IPS-NIHi11 (cell line): ENCODE results near the gene PRM3.
A peak's percentile ranks its signal among the peaks of the same experiment; 100 is the strongest.
"Not testable (repeated sequence)": the region's sequence is repeated elsewhere in the genome, so short reads cannot be mapped to it uniquely, and the experiment has no call there.

Experiments used
- DNase-seq: peaks from one replicate; pipeline ENCODE4 v3.0.0; 2012; ENCODE audit warnings: mixed read lengths, low spot score

The PRM3 gene

GRCh38 chr16:11303405-11304138, 30.1 kb upstream of the PRM3 start:
- DNase-seq, result no peak

GRCh38 chr16:11302977-11303376, 29.5 kb upstream of the PRM3 start:
- DNase-seq, result no peak

DNA sequence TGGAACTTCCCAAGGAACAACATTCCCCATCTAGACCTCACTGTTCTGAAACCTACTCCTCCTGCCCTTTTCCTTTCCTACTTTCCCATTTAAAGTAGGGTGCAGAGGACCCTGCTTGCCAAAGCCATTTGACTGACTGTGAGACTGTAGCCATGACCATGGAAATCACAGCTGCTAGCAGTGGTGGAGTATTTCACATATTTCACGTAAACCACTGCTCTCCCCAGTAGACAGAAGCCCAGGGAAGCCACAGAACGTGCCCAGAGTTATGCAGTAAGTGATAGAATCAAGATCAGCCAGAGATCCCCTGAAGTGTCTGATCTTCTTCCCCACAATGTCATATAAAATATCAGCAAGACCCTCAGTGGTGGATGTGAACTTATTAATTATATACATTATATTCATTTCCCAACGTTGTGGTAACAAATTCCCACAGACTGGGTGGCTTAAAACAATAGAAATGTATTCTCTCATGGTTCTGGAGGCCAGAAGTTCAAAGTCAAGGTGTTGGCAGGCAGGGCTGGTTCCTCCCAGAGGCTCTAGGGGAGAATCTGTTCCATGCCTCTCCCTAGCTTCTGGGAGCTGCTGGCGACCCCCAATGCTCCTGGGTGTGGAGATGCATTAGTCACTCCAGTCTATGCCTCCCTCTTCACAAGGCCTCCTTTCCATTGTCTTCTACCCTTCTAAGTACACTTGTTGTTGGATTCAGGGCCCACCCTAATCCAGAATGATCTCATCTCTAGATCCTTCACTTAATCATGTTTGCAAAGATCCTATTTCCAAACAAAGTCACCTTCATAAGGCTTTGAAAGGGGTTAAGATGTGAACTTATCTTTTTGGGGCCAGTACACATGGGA, 28.4 kb upstream of the PRM3 start:
- no peak for DNase-seq

- DNase-seq, result no peak
Measured at GRCh38 chr16:11300560-11300892, 27.1 kb upstream of the PRM3 start.

DNA sequence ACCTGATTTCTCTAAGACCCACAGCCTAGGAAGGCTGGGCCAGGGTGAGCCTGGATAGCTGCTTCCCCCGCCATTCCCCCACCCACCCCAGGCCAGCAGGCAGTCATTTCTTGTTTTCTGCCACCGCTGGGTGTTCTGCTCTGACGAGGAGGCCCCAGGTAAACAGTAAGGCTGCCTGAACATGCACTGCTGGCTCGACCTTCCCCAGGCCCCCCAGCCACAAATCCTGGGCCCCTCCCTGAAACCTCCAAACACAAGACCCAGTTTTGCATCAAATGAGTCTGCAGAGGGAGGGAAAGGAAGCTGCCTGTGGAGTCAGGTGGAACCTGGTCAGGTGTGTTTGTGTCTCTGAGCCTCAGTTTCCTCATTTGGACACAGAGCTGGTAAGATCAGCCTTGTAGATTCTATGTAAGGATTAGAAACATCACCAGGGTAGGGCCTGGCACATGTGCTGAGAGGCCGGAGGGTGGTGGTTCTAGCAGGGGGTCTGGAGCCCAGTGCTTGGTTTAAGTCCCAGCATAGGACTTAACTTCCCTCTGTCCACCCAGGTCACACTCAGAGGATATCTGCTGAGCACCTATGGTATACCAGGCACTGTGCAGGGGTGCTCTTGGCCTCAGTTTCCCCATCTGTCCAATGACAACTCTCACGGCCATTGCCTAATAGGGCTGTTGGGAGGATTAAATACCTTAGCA, 26.6 kb upstream of the PRM3 start:
- no peak for DNase-seq

DNA sequence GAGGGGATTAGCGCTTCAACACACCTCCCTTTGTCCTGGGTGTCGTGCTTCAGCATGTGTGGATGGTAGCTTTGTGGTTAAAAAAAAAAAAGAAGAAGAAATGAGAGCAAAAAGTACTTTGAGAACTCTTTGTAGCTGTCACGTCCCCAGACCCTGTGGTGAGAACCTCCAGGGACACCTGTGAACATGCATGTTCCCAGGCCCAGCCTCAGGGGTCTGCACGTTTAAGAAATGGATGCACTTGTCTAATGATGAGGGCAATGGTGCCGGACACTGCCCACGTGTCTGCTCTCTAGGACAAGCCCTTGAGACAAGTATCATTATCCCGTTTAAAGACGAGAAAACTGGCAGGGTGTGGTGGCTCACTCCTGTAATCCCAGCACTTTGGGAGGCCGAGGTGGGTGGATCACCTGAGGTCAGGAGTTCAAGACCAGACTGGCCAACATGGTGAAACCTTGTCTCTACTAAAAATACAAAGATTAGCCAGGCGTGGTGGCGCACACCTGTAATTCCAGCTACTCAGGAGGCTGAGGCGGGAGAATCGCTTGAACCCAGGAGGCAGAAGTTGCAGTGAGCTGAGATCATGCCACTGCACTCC, 25.6 kb upstream of the PRM3 start:
- not testable (repeated sequence) for DNase-seq

- no peak for DNase-seq
Measured at GRCh38 chr16:11298143-11298900, 24.9 kb upstream of the PRM3 start.

DNA sequence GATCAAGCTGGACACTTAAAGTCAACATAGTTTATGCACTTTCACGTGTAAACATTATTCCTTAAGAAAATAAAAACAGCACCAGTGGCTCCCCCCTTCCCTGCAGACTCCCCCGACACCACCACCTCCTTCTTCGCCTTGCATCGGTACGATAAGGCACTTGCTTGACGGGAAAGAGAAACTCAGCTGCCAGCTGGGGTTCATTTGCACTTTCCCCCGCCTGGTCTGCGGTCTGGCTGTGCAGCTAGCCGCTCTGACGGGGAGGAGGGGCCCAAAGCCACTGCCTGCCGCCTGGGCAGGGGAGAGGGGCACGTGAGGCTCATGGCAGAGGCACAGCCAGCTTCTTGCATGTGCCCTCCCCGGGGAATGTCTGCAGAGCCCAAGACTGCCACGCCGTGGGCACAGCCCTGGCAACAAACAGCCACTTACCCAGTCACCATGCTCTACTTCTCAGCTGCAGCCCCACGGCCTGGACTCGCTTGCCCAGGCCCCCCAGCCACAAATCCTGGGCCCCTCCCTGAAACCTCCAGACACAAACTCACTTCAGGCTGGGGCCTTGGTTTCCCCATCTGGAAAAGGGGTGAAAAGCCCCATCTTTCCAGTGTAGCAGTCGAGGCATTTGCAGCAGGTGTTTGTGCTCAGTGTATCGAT, 24.2 kb upstream of the PRM3 start:
- DNase-seq, result peak; percentile 56

DNA sequence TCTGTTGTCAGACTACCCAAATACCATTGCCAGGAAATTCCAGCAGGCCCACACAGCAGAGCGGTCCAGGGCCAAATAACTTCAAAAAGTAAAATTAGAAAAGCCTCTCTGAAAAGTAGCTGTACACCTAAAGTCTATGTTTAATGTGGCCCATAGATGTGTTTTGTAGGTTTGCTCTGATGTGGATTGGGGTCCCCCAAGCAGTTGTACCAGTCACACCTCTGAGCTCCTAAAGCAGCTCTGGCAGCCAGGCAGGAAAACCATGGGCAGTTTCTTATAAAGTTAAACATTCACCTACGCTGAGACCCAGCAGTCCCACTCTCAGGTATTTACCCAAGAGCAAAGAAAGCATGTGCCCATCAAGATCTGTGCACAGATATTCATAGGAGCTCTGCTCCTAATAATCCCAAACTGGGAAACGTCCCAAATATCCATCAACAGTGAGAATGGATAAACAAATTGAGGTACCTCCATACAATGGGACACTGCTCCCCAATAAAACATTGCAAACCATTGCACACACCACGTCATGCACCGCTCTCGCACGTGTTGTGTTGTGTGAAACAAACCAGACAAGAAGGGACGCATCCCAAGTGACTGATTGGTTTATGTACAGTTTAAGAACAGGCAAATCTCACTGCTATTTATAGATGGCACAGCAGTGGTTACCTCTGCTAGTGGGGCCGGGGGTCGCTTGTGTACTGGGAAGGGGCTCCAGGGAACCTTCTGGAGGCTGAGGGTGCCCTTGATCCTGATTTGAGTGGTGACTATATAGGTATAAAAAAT, 23.5 kb upstream of the PRM3 start:
- DNase-seq, result no peak

DNA sequence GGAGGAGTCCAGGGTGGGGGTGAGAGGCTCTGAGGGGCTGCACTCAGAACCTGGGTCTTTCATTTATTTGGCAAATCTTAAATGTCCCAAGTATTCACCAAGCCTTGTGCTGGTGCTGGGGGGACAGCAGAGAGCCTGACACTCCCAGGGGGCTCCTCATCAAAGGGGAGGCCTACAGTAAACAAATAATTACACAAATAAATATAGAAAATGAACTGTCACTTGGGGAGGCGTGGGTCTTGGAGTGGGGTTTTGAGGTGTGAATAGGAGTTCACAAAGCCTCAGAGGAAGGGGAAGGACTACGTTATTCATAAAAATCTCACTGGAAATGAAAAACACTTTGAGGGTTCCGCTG, 22.9 kb upstream of the PRM3 start:
- no peak for DNase-seq

DNA sequence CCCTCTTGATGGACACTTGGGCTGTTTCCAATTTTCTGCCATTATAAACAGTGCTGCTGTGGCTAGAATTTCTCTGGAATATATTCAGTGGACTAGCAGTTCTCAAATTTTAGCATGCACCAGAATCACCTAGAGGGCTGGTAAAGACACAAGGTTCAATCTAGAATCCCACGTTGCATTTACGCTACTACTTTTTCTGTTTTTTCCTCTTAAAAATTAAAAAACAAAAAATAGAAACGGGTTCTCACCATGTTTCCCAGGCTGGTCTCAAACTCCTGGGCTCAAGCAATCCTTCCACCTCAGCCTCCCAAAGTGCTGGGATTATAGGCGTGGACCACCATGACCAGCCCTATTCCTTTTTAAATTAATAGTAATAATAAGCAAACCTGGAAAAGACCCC, 22.2 kb upstream of the PRM3 start:
- DNase-seq, result no peak

- no peak for DNase-seq
Measured at GRCh38 chr16:11292076-11292748, 18.8 kb upstream of the PRM3 start.

GRCh38 chr16:11291091-11291703, 17.8 kb upstream of the PRM3 start:
- no peak for DNase-seq

- DNase-seq, result no peak
Measured at GRCh38 chr16:11290102-11290893, 16.9 kb upstream of the PRM3 start.

GRCh38 chr16:11289696-11290095, 16.3 kb upstream of the PRM3 start:
- DNase-seq, result not testable (repeated sequence)

DNA sequence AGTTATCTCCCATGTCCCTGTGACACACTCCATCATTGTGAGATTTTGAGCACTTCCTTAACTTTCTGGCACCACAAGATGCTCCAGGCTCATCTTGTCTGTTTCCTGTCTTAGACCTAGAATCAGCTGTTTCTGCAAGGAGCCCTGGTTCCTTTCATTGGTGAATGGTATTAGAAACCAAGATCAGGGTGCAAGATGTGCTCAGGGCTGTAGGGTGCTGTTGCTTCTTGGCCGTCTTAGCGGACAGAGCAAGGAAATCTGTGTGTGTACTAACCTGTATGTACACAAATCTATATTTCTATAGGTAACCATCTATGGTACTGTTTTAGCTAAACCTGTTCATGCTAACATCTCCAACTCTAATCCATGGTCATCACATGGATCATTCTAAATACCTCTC, 15.8 kb upstream of the PRM3 start:
- no peak for DNase-seq

- no peak for DNase-seq
Measured at GRCh38 chr16:11285842-11286241, 12.4 kb upstream of the PRM3 start.

GRCh38 chr16:11283820-11284248, 10.4 kb upstream of the PRM3 start:
- no peak for DNase-seq
